ENCODE measurements around the gene TANC1. TPM values are rescaled to one million over a fixed set of nuclear protein-coding genes. Genes with fewer than 3 reads are reported as not detected.

TANC1 gene
- 56.2 TPM for total RNA-seq
- long read RNA-seq, full-length matches to known transcripts = 9 of 162 reads
- long read RNA-seq, partial matches to known transcripts = 42 of 162 reads
- long read RNA-seq, other reads (novel, unspliced or antisense) = 111 of 162 reads

DNA sequence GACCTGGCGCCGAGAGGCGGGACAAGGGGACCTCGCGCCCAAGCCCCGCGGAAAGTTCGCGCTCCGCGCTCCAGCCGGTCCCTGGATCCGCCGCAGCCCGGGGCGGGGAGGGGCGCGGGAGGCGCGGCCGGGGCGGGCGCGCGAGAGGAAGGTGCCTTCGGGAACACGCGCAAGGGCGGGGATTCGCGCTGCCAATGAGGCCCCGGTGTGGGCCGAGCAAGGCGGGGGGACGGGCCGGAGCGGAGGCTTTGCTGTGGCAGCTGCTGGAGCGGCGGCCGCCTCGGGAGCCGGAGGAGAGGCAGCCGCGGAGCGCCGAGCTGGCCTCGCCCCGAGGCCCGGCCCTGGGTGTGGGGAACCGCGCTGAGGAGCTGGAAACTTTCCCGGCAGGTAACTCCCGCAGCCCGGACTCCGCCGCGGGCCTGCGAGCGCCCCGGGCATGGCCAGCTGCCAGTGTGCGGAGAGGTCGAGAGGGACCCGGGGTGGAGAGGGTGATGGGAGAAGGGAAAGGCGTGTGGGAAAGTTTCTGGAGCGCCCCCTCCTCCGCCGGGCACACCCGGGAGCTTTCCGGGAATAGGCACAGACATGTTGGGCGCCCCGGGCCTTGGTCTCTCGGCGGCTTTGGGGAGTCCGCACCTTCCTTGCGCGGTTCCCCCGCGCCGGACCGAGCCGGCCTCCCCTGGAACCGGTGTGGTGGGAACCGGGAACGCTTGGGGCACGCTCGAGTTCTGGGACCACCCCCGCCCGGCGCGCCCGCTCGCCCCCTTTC is at the start of gene TANC1:
Gene TANC1 (plus strand): TSS at position 245 of the 766 bp plus-strand sequence. CDS start 97,271 bp downstream, outside the sequence.
- DNase-seq (peak; percentile 96), ATAC-seq (ENCODE audit: poor library complexity) (peak; percentile 95)
- intact Hi-C loops (cut with DNase I) = loop anchor here (5.0 kb wide), 1 partner anchor 149 kb away; no protein-coding TSS in a partner anchor

DNA sequence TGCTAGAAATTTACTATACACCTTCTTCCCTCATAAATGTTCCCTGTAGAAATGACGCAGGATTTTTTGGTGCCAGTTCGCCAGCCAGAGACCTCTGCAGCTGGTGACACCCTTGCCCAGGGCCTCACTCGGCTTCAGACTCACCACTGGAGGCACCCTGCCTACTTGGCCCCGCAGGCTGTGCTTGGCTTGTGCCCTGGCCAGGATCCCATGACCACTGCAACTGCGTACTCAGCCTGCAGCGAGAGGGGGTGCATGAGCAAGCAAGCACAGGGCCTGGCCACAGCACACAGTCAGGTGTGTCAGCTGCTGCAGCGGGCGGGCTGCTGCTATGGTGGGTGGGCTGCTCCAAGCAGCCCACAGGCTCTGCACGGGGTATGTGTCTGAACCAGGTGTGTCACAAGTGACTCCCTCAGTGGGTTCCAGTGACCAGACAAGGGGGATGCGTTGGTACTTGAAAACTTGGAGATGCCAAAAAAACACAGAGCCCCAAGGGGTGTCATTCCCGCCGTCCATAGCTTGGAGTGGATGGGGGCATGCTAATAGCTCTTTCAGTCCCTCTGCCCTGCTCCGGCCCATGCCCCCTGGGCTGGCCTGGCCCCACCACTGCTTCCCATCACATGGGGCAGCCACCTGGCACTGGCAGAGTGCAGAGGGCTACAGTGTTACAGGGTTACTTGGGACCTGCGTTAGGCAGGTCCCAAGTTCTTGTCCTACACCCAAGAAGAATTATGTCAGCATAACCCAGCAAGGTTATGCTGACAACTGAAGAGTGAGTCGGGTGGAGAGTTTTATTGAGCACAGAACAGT is 46.6 kb upstream of the TANC1 start:
- DNase-seq = no peak
- intact Hi-C loops (cut with DNase I) = no loop called here
- peak; percentile 70 for ATAC-seq (ENCODE audit: poor library complexity)

DNA sequence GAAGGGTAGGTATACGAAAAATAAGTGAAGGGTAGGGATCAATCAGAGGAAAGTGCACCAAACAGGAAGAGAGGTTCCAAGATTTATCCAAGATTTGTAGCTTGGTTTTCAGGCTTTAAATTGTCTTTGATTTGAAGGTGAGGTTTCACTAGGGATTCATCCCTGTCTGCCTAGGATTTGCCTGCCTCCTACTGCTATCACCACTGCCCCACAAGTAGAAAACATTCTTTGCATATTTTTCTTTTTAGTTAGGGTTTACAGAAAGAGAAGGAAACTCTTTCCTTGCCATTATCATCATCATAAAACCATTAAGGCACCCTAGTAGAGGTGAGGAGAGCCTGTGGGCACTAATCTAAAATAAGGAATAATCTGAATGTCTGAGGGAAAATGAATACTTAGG is 45.8 kb upstream of the TANC1 start:
- DNase-seq (no peak), ATAC-seq (ENCODE audit: poor library complexity) (no peak)
- intact Hi-C loops (cut with DNase I) = no loop called here

DNA sequence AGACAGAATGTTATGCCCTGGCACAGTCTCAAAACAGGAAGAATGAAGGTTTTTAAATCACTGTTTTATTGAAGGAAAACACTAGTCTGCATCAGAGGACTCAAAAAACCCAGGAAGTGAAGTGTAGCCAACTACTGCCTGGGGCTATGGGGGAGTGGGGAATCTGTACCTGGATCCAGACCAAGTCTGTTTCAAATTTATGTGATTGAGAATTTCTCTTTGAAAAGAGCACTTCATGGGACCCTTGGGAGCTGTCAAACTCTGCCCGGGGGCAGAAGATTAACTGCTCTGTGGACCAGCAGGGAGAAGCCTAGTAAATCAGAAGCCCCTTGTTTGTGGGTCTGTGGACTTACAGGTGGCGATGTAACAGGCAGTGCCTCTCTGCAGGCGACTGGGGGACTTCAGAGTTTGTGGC is 45.3 kb upstream of the TANC1 start:
- DNase-seq (no peak), ATAC-seq (ENCODE audit: poor library complexity) (no peak)
- intact Hi-C loops (cut with DNase I) = no loop called here

DNA sequence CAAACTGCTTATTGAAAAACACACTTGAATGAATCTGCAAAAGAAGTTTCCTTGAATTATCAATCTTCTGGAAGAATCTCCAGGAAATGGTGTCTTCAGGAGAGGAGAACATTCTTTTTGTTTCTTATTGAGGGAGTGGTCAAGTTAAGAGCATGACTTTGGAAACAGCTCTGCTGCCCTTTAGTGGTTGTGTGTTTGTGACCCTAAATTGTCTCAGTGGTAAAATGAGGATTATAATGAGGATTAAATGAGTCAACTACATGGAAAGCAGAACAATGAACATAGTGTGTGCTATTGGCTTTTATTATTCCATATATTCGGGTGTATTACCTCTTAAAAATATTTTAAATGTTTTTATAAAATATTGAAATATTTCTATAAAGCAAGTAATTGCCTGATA is 44.8 kb upstream of the TANC1 start:
- ATAC-seq (ENCODE audit: poor library complexity) = no peak
- intact Hi-C loops (cut with DNase I) = no loop called here
- no peak for DNase-seq

DNA sequence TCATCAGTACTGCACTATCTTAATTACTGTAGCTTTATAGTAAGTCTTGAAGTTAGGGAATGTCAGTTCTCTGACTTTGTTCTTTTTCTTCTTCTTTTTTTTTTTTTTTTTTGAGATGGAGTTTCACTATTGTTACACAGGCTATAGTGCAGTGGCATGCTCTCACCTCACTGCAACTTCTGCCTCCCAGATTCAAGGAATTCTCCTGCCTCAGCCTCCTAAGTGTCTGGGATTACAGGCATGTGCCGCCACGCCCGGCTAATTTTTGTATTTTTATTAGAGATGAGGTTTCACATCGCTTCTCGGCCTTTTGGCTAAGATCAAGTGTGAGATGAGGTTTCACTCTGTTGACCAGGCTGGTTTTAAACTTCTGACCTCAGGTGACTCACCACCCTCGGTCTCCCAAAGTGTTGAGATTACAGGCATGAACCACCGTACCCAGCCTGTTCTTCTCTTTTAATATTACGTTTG is 41.9 kb upstream of the TANC1 start:
- ATAC-seq (ENCODE audit: poor library complexity) = no peak
- no peak for DNase-seq
- intact Hi-C loops (cut with DNase I) = no loop called here

DNA sequence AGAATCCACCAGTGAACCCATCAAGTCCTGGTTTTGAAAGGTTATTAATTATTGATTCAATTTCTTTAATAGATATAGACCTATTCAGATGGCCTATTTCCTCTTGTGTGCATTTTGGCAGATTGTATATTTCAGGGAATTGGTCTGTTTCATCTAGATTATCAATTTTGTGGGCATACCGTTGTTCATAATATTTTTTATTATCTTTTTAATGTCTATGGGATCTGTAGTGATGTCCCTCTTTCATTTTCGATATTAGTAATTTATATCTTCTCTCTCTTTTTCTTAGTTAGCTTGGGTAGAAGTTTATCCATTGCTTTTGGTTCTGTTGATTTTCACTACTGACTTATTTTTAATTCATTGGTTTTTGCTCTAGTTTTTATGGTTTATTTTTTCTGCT is 39.9 kb upstream of the TANC1 start:
- intact Hi-C loops (cut with DNase I) = no loop called here
- DNase-seq (no peak), ATAC-seq (ENCODE audit: poor library complexity) (no peak)

DNA sequence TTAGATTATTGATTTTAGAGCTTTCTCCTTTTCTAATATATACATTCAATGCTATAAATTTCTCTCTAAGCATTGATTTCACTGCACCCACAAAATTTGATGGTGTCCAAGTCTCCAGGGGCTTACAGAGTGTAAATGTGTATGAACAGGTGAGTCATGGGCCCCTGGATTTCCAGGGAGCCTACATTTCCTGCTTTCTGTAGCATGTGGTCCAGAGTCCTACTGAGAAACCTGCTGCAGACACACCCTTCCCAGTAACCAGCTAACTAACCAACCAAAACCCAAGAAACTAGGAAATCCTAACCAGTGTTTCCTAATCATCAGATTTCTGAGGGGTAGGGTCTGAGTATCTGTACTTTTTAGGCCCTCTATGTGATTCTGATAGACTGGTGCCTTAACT is 39.5 kb upstream of the TANC1 start:
- intact Hi-C loops (cut with DNase I) = no loop called here
- no peak for ATAC-seq (ENCODE audit: poor library complexity)
- DNase-seq = no peak

DNA sequence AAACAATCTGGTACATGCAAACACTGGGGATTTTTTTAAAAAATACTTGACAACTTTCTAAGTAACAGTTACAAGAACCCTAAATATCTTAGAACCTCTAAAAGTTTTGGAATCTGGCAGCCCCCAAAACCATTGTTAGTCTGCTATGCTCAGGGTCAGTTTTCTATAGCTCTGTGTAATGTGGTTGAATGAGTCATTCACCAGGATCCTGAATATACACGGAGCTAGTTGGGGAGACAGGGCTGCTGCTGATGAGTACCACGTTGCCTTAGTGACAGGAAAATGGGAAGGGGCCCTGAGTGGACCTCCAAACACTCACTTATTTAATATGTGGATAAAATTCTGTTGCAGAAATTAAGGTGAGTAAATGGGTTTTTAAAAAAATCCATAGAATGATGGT is 36.9 kb upstream of the TANC1 start:
- ATAC-seq (ENCODE audit: poor library complexity) (no peak), DNase-seq (no peak)
- intact Hi-C loops (cut with DNase I) = no loop called here

DNA sequence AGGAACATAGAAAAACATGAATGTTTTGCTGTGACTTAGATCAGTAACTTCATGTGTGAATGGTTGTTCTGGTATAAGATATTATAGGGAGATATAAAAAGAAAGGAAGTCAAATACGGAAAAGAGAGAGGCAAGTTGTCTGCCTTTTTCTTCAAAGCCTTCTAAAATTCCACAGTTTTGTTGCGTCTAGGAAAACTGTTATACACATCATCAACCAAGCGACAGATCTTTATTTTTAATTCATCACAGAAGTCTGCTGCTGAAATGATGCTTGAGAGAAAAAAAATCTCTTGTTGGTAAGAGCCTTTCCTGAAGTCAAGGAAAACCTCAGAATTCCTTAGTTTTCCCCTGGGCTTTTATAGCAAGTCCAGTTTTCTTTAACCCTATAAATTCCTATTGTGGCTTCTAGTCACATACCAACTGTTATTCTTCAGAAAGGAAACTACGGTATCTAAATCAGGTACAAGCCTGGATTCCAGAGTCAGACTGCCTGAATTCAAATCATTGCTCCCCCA is 36.3 kb upstream of the TANC1 start:
- ATAC-seq (ENCODE audit: poor library complexity) (no peak), DNase-seq (no peak)
- intact Hi-C loops (cut with DNase I) = no loop called here

DNA sequence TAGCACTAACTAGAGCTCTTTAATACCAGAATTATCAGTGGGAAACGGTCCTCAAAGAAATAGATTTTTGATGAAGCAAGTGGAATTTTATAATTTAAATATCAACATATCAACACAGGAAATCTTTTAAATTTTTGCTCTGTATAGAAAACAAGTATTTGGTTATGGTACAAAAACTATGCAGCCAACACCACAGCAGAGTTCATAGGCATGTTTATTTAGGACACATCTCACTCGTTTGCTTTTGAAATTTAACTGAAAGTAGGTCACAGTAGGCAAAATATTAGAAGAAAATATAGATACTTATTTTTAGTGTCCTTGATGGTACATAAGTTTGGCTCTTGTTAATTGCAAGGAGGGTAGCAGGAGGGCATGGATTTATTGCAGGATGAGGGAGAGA is 34.3 kb upstream of the TANC1 start:
- intact Hi-C loops (cut with DNase I) = no loop called here
- no peak for DNase-seq
- ATAC-seq (ENCODE audit: poor library complexity) = no peak

DNA sequence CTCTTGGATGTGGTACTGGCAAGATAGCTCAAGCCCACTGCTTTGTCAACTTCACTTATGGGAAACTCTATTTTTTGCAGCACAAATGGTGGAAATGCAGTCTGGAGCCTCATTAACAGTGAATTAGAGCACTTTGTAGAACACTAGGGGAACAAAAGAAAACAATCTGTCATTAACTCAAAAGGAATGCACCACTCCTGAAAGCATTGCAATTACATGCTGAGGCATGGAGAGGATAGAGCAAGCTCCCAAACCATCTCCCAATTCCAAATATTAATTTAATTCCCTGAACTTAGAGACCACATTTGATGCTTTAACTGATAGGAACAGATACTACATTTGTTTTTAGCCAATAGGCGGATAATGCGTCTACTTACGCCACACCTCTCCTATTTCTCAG is 32.8 kb upstream of the TANC1 start:
- ATAC-seq (ENCODE audit: poor library complexity) = no peak
- intact Hi-C loops (cut with DNase I) = no loop called here
- no peak for DNase-seq

DNA sequence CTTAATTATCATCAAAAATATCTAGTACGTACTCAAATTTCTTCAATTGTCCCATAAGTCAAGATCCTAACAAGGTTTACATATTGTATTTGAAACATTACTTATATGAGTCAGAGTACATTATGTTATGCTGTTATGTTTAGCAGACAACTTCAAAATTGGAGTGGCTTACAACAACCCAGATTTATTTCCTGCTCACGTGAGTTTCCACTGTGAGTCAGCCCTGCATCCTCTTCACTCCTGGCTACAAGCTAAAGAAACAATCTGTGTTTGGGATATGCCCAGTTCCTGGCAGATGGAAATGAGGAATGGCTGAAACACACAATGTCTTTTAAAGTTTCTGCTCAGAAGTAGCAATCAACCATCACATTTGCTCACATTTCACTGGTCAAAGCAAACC is 31.5 kb upstream of the TANC1 start:
- DNase-seq = no peak
- peak; percentile 74 for ATAC-seq (ENCODE audit: poor library complexity)
- intact Hi-C loops (cut with DNase I) = no loop called here

DNA sequence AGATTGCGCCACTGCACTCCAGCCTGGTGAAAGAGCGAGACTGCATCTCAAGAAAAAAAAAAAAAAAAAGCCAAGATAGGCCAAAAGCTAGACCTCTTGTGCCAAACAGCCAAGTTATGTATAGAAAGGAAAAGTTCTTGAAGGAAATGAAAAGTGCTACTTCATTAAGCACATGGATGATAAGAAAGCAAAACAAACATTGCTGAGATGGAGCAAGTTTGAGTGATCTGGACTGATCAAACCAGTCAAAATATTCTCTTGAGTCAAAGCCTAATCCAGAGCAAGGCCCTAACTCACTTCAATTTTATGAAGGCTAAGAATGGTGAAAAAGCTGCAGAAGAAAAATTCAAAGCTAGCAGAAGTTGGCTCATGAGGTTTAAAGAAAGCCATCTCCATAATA is 28.1 kb upstream of the TANC1 start:
- no peak for DNase-seq
- ATAC-seq (ENCODE audit: poor library complexity) = no peak
- intact Hi-C loops (cut with DNase I) = no loop called here

DNA sequence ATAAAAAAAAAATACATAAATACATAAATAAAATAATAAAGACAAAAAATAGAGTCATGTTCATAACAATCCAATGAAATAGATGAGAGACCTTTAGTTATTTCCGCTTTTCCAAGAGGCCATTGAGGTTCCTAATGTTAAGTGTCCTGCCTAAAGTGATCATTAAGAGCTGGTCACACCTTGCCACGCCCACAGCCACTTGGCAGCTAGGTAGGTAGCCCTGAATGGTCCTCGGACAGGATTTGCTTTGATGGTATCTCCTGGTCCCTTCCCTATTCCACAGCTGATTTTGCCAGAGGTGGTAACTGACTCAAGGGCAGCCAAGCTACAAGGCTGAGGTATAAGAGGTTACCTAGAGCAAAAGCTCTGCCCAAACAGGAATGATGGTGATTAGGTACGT is 24.5 kb upstream of the TANC1 start:
- ATAC-seq (ENCODE audit: poor library complexity) (no peak), DNase-seq (no peak)
- intact Hi-C loops (cut with DNase I) = no loop called here

DNA sequence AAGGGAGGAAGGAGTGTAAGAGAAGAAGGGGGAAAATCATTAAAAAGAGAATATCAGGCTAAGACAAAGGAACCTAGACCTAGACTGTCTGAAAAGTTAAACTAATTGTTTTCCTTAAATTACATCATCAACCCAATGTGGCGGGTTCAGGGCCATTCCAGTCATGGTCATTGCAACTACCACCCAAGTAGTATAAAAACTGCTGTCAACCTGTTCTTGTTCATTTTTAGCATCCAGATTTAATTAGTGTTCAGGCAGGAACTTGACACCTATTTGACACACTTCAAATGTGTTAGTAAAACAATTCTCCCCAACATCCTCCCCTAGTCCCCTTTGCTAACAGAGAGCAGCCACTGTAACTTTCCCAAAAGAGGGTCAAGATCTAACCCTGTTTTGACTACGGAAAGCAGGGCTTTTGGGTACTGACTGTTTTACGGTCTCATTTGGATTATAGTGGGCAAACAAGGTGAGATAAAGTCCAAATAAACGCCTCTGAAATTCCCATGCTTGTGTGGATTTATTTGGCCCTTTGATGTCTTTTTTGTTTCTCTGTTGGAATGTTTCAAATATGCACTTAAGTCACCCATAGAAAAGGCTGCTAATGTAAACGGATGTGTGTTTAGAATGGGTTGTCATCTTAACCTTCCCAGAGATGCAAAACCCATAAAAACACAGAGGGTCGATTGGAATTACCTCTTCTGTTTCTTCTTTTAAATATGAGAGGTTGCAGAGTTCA is 19.3 kb upstream of the TANC1 start:
- ATAC-seq (ENCODE audit: poor library complexity) = no peak
- no peak for DNase-seq
- intact Hi-C loops (cut with DNase I) = no loop called here

DNA sequence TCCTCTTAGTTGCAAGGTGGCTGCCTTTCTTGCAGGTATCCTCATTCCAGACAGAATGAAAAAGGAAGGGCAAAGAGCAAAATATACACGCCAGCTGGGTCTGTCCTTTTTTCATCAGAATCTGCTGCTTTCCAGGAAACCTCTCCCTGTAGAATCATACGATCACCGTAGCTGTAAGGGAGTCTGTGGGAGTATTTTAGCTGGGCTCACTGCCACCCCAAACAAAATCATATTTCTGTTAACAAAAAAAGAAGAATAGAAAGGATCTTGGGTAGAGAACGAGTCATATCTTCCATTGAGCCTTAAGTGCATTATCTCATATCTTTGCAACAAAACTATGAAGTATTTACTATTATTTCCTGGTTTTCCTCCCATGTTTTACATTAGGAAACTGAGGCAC is 15.0 kb upstream of the TANC1 start:
- intact Hi-C loops (cut with DNase I) = no loop called here
- ATAC-seq (ENCODE audit: poor library complexity) (peak; percentile 21), DNase-seq (no peak)

DNA sequence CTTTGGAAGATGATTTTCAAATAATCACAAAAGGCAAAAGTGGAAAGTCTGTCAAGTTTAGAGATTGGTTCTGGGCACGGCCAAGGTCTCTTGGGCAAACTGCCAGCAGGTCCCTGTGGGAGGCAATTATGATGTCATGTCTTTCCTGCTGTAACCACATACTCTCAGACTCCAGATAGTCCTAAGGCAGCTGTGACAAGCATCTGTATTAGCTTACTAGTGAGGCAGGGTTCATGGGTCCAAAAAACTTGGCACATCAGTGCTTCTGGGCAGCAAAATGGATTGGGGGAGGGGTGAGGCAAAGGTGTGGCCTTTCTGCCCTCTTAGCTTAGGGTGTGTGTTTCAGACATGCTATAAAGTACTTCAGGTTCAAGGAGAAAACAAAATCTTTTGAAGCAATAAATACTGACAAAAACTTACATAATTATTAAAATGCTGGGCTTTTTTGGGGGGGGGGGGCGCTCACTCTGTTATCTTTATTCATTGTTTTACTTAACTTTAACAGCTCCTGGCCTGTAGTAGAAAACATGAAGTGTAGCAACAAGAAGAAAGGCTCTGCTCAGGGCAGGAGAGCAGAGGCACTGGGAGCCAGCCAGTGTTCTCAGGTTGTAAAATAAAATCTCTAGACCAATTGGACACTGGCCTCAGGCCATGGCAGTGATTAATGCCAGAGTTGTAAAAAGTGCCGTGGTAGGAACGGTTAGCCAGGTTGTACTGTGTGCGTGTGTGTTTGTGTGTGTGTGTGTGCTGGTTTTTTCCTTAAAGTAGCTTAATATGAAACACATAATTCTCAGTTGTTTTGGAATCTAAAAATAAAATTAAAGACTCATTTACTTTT is 14.3 kb upstream of the TANC1 start:
- intact Hi-C loops (cut with DNase I) = no loop called here
- DNase-seq = peak; percentile 87
- ATAC-seq (ENCODE audit: poor library complexity) = peak; percentile 86

Data from Right ventricle myocardium superior (tissue), 1 donor.